Caco-2 (cell line): ENCODE data around the gene CADPS. TPM values are rescaled to one million over a fixed set of nuclear protein-coding genes. Genes with fewer than 3 reads are reported as not detected.

ENCODE experiments used
- BruUV-seq: library from RNA; stranded (reverse); fragments of 400-500 nt; replicated peaks from 2 replicates; lab custom pipeline; 2021; lab: Mats Ljungman, UMichigan
- CTCF ChIA-PET: fragments of 300-600 bp; sonication (Branson Sonifier 250); formaldehyde crosslinking; loops from one replicate; lab custom pipeline; 2022; ENCODE audit warnings: antibody characterized with exemption; lab: Charles Lee
- POLR2A ChIA-PET: fragments of 300-600 bp; sonication (Branson Sonifier 250); formaldehyde crosslinking; loops from one replicate; lab custom pipeline; 2022; ENCODE audit warnings: antibody characterized with exemption; lab: Charles Lee
- DNase-seq, 2 experiments: peaks; one replicate each; pipeline versions ENCODE4 v3.0.0 to v3.0.0-alpha.2; 2020 to 2022
- H3K27me3 ChIP-seq: replicated peaks from 2 replicates; pipeline ENCODE4 v1.6.0; 2011; ENCODE audit warnings: low read length; ENCODE audit not compliant: control insufficient read depth, insufficient read depth
- H3K36me3 ChIP-seq: 2 replicates; pipeline ENCODE4 v1.5.1; 2011; ENCODE audit warnings: low read length; ENCODE audit not compliant: control insufficient read depth, insufficient read depth
- H3K4me1 ChIP-seq: fragments of 250-450 bp; sonication (Bioruptor Pico); 2 replicates; pipeline ENCODE4 v1.5.1; 2020; ENCODE audit warnings: mild to moderate bottlenecking
- H3K4me3 ChIP-seq: 2 replicates; pipeline ENCODE4 v1.5.1; 2011; ENCODE audit warnings: low read depth, mild to moderate bottlenecking, control low read depth, low read length
- H3K9me3 ChIP-seq: fragments of 250-450 bp; sonication (Bioruptor Pico); 2 replicates; pipeline ENCODE4 v1.5.1; 2020; ENCODE audit warnings: mild to moderate bottlenecking, moderate library complexity
- H3K27ac Mint-ChIP-seq: one replicate; pipeline ENCODE4 v1.8.0; 2022; ENCODE audit warnings: mixed read lengths; ENCODE audit not compliant: unreplicated experiment
- H3K27me3 Mint-ChIP-seq: one replicate; pipeline ENCODE4 v1.8.0; 2022; ENCODE audit warnings: mixed read lengths; ENCODE audit not compliant: insufficient read depth, unreplicated experiment
- H3K36me3 Mint-ChIP-seq: one replicate; pipeline ENCODE4 v1.8.0; 2022; ENCODE audit warnings: mild to moderate bottlenecking, mixed read lengths; ENCODE audit not compliant: insufficient read depth, unreplicated experiment
- H3K4me1 Mint-ChIP-seq: one replicate; pipeline ENCODE4 v1.8.0; 2022; ENCODE audit warnings: low read depth, mixed read lengths; ENCODE audit not compliant: unreplicated experiment
- H3K4me3 Mint-ChIP-seq: one replicate; pipeline ENCODE4 v1.8.0; 2022; ENCODE audit warnings: mild to moderate bottlenecking, moderate library complexity, mixed read lengths; ENCODE audit not compliant: unreplicated experiment
- H3K9me3 Mint-ChIP-seq: one replicate; pipeline ENCODE4 v1.8.0; 2022; ENCODE audit warnings: mixed read lengths; ENCODE audit not compliant: unreplicated experiment
- CTCF ChIP-seq, 2 experiments: fragments of 200-600 bp in 1 of 2; IDR thresholded peaks; 1 replicate in 1 of 2; 2 replicates in 1 of 2; pipeline versions ENCODE4 v1.5.1 to v1.8.0; 2011 to 2022; ENCODE audit warnings: antibody characterized with exemption in 1 of 2, control low read depth in 1 of 2, inconsistent platforms in 1 of 2, low read depth in 1 of 2, low read length in 1 of 2, mild to moderate bottlenecking in 1 of 2, moderate library complexity in 1 of 2; ENCODE audit not compliant: insufficient read depth in 1 of 2, severe bottlenecking in 1 of 2, unreplicated experiment in 1 of 2
- intact Hi-C: fragments of 100-400 bp; cut with micrococcal nuclease; formaldehyde crosslinking; loops from one replicate; pipeline ENCODE4 v1.10.0; 2022; ENCODE audit not compliant: unreplicated experiment
- total RNA-seq: library from RNA; stranded (reverse); gene quantifications from 2 replicates; pipeline ENCODE4 v1.2.3, GENCODE V29; 2022

CADPS gene
- total RNA-seq, 1 experiment from 2014 or later, result not detected

GRCh38 chr3:62777130-62777529 lies 98.1 kb downstream of the CADPS start:
- no peak overlapping the region for H3K4me3 ChIP-seq
- no peaks in the 10 kb centered on the region for H3K9me3 ChIP-seq
- CTCF ChIA-PET, result no interaction called here
- intact Hi-C loops, result no loop called here
- BruUV-seq, result no TSS peak
- H3K27me3 ChIP-seq, result no peaks in the 10 kb centered on the region
- no peaks in the 10 kb centered on the region for H3K36me3 Mint-ChIP-seq
- H3K9me3 Mint-ChIP-seq, result no peaks in the 10 kb centered on the region
- no peak overlapping the region for H3K4me3 Mint-ChIP-seq
- H3K27me3 Mint-ChIP-seq, result peaks cover 7% of the 10 kb centered on the region
- H3K27ac Mint-ChIP-seq, result no peak overlapping the region
- no peak for DNase-seq
- no peaks in the 10 kb centered on the region for H3K4me1 ChIP-seq
- TF ChIP-seq CTCF (IDR thresholded peaks at IDR 0.05; ENCODE audit: insufficient read depth in 1 of 2, low read depth in 1 of 2, low read length in 1 of 2, severe bottlenecking in 1 of 2, unreplicated experiment in 1 of 2), result no peak
- H3K36me3 ChIP-seq, result no peaks in the 10 kb centered on the region
- POLR2A ChIA-PET, result no interaction called here
- no peaks in the 10 kb centered on the region for H3K4me1 Mint-ChIP-seq

- POLR2A ChIA-PET, result no interaction called here
- no peak overlapping the region for H3K27ac Mint-ChIP-seq
- H3K4me3 Mint-ChIP-seq, result no peak overlapping the region
- H3K36me3 ChIP-seq, result no peaks in the 10 kb centered on the region
- CTCF ChIA-PET, result no interaction called here
- H3K27me3 Mint-ChIP-seq, result peaks cover 7% of the 10 kb centered on the region
- no peaks in the 10 kb centered on the region for H3K4me1 ChIP-seq
- intact Hi-C loops, result no loop called here
- DNase-seq, result no peak
- no peak for TF ChIP-seq CTCF (IDR thresholded peaks at IDR 0.05; ENCODE audit: insufficient read depth in 1 of 2, low read depth in 1 of 2, low read length in 1 of 2, severe bottlenecking in 1 of 2, unreplicated experiment in 1 of 2)
- no peaks in the 10 kb centered on the region for H3K36me3 Mint-ChIP-seq
- H3K27me3 ChIP-seq, result no peaks in the 10 kb centered on the region
- no peak overlapping the region for H3K4me3 ChIP-seq
- no peaks in the 10 kb centered on the region for H3K4me1 Mint-ChIP-seq
- H3K9me3 ChIP-seq, result no peaks in the 10 kb centered on the region
- no TSS peak for BruUV-seq
- no peaks in the 10 kb centered on the region for H3K9me3 Mint-ChIP-seq
Measured at GRCh38 chr3:62774221-62774620, 101.0 kb downstream of the CADPS start.

- no peak for TF ChIP-seq CTCF (IDR thresholded peaks at IDR 0.05; ENCODE audit: insufficient read depth in 1 of 2, low read depth in 1 of 2, low read length in 1 of 2, severe bottlenecking in 1 of 2, unreplicated experiment in 1 of 2)
- intact Hi-C loops, result no loop called here
- peaks cover 4% of the 10 kb centered on the region for H3K27me3 Mint-ChIP-seq
- no peak for DNase-seq
- Histone ChIP-seq H3K36me3 (no peaks in the 10 kb centered on the region), H3K27me3 (no peaks in the 10 kb centered on the region), H3K4me1 (no peaks in the 10 kb centered on the region), H3K4me3 (no peak overlapping the region), H3K9me3 (no peaks in the 10 kb centered on the region)
- no TSS peak for BruUV-seq
- H3K27ac Mint-ChIP-seq, result no peak overlapping the region
- POLR2A ChIA-PET, result no interaction called here
- H3K4me1 Mint-ChIP-seq, result no peaks in the 10 kb centered on the region
- CTCF ChIA-PET, result no interaction called here
- H3K4me3 Mint-ChIP-seq, result no peak overlapping the region
- no peaks in the 10 kb centered on the region for H3K36me3 Mint-ChIP-seq
- H3K9me3 Mint-ChIP-seq, result no peaks in the 10 kb centered on the region
Measured at GRCh38 chr3:62771331-62772072, 103.7 kb downstream of the CADPS start.
